Upper lobe of left lung (tissue), 4 donors: Measurements from ENCODE around the gene NASP.

Experiments used
- CTCF ChIP-seq, 6 experiments: fragments of 450-650 bp in 4 of 6; fragments of 200-600 bp in 2 of 6; sonication (generic) in 2 of 6; IDR thresholded peaks; one replicate each; pipeline ENCODE4 v1.5.1; 2016 to 2019; ENCODE audit warnings: antibody characterized with exemption in 6 of 6
- EP300 ChIP-seq, 4 donors: sonication (generic); formaldehyde crosslinking; IDR thresholded peaks; one replicate each; pipeline ENCODE4 v1.5.1; 2017; ENCODE audit warnings: antibody characterized with exemption in 4 of 4, control low read depth in 2 of 4
- POLR2A ChIP-seq, 4 donors: fragments of 450-650 bp; IDR thresholded peaks; one replicate each; pipeline ENCODE4 v1.5.1; 2016 to 2017; ENCODE audit warnings: antibody characterized with exemption in 4 of 4, mild to moderate bottlenecking in 2 of 4
- POLR2AphosphoS5 ChIP-seq, 2 donors: sonication (generic); formaldehyde crosslinking; IDR thresholded peaks; one replicate each; pipeline ENCODE4 v1.5.1; 2017; ENCODE audit warnings: antibody characterized with exemption in 2 of 2

GRCh38 chr1:45635211-45635610, 51.4 kb downstream of the NASP start:
- TF ChIP-seq CTCF (IDR thresholded peaks at IDR 0.05) (no peak), POLR2AphosphoS5 (IDR thresholded peaks at IDR 0.05) (no peak), POLR2A (IDR thresholded peaks at IDR 0.05) (no peak), EP300 (IDR thresholded peaks at IDR 0.05) (no peak)
